GM15510 (cell line): ENCODE results near the gene SLC6A9.

Experiments used
- POLR2A ChIP-seq: IDR thresholded peaks from 3 replicates; pipeline ENCODE4 v1.6.1; 2011; ENCODE audit warnings: borderline replicate concordance; ENCODE audit not compliant: insufficient read length; ENCODE audit errors: extremely low read depth

SLC6A9 gene

DNA sequence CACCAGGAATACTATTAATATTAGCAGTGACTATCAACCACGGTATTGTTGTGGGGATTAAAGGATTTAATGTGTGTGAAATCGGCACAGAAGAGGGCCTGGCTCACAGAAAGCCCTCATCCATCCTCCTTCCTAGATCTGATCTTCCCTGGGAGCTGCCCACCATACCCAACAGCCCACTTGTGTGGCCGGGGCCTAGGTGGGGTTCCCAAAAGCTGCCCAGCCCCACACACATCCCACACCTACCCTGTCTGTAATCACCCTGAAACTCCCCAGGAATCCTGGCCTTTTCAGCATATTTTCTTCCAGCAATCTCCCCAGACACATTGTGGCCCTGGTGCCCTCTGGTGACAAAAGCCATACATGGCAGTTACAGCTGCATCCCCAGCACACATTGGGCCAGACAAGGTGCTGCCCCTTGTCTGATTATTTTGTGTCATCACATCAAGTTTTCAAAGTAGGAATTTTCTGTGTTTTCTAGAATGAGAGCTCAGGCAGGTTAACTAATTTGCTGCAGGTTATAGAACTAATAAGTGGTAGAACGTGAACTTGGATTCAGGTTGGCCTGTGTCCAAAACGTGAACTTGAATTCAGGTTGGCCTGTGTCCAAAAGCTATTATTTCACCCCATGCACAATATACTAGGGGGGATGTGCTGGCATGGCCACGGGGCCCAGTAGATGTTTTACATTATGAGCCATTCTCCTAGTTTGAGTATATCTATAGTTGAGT lies 5.3 kb upstream of the SLC6A9 start:
- no peak for TF ChIP-seq POLR2A

DNA sequence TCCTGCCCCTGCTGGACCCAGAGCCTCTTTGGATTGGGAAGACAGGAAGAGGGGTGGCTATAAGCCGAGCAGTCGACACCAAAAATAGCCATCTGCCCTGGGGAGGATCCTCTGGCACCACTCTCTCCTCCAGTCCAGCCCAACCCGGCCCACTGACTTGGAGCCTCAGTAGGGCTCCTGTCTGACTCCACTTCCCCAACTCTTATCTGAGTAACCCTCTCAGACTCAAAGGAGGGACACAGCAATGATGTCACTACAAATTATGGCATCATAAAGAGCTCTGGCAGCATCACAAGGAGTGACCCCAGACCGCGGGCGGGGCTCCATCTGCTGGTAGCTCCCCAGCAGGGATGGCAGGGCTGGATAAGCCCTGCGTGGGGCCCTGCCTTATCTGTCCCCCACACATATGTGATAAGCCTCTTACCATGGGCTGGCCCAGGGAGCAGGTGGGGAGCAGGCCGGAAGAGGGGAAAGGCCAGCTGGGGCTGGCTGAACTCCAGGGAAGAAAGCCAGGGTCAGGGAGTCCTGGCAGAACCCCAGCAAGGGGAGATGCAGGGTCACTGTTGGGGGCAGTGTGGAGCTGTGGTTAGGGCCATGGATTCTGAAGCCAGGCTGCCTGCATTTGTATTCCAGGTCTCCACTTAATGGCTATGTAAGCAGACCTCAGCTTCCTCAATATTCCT lies 4.6 kb upstream of the SLC6A9 start:
- TF ChIP-seq POLR2A: no peak

DNA sequence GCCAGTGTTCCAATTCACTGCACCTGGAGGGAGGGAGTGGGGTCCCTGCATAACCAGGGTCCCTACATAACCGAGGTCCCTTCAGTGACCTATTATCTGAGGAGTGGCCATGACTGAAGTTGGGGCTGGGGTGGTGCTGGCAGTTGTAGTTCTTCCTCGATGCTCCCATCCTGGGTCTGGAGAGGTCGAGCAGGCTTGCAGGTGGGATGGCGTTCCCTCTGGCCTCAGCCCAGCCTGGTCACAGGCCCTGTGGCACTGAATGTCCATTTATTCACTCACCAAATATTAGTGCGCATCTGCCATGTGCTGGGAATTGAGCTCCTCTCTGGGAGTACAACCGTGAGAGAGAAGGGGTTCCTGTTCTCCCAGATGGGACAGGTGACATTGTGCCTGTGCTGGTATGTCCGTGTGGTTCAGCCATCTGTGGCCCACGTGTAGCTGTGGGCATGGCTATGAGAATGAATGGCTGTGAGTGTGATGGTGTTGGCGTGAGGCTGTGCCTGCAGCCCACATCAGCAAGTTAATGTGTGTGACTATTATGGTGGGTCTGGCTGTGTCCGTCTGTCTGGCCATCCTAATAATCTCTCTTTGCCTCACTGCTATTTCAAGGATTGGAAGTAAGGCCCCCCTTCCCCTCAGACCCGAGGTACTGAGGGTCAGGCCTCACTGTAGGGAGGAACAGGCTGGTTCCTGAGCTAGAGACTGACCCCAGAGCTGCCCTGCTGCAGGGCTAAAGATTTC lies 3.9 kb upstream of the SLC6A9 start:
- no peak for TF ChIP-seq POLR2A

DNA sequence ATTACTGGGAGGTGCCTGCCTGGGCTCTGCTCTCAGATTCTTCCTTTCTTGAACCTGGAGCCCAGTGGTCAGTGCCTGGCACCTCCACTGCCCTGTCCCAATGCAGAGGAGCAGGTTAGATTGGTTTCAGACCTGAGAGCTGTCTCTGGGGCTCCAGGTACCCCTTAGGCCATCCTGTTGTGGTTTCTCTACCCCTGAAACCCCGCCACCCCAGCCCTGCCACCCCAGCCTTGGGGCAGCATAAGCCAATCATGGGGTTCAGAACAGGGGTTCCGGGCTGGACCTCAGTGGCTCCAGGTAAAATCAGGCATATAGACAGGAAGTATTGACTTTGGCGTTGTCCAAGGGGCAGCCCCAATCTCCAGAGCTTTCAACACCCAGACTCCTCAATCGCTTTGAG lies 3.2 kb upstream of the SLC6A9 start:
- no peak for TF ChIP-seq POLR2A

DNA sequence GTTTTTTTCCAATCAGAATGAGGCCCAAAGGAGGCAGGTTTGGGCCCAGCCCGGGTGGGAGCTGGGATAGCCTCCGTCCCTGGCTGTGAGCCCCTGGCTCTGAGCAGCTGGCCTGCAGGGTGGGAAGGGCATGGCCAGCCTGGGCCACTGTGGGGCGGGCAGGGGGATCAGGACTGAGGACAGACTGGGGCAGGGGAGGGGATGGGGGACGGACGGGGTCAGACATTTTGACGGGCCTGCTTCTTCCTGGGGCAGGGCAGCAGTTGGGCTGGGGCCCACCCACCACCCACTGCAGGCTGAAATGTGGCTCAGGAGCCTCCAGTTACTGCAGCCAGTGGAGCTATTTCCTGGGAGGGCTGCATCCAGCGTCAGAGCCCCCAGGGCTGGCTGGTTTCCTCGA lies 2.5 kb upstream of the SLC6A9 start:
- no peak for TF ChIP-seq POLR2A

DNA sequence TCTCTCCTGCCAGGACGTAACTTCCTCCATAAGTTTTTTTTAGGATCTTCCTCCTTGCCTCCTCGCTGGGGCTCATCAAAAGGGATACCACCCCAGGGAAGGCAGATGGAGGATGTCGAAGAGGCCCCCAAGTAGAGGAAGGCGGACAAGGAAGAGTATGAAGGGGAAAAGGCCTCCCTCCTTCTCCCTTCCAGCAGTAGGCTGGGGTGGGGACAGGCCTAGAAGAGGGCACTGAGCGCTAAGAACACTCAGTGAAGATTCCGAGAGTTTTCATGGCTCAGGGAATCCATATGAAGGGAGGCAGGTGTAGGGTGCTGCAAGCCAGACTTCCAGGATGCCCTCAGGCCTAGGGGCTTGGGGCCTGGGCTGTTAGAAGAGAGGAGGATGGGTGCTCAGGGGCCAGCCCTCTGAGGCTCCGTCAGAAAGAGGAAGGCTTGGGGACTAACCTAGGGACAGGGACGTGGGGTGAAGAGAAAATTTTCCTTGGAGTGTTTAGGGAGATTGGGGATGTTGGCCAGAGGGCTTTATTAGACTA lies 1.8 kb upstream of the SLC6A9 start:
- no peak for TF ChIP-seq POLR2A

DNA sequence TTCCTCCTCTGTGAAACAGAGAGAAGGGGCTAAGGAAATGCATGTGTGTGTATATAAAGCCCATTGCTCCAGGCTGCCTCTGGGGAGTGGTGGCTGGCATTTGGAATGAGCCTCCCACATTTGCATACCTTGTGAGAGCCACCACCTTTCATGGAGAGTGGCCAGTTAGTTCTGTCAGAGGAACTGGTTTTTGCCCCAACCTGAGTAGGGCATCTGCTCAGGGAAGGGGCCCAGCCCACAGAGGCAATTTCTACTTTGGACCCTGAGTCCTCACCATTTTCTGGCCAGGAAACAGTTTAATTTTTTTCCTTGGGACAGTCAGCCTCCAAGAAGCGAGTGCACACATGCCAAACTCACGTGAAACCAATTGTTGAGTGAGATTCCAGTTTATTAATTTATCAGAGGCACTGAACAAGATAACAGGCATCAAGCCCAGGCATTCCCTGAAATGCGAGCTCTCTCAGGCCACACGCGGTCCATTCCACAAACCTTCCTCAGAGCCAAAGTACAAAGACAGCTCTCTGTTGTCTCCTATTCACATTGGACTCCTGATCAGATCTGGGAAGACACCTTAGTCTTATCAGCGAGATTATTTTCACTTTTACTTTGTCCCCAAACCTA lies 1.0 kb upstream of the SLC6A9 start:
- no peak for TF ChIP-seq POLR2A

DNA sequence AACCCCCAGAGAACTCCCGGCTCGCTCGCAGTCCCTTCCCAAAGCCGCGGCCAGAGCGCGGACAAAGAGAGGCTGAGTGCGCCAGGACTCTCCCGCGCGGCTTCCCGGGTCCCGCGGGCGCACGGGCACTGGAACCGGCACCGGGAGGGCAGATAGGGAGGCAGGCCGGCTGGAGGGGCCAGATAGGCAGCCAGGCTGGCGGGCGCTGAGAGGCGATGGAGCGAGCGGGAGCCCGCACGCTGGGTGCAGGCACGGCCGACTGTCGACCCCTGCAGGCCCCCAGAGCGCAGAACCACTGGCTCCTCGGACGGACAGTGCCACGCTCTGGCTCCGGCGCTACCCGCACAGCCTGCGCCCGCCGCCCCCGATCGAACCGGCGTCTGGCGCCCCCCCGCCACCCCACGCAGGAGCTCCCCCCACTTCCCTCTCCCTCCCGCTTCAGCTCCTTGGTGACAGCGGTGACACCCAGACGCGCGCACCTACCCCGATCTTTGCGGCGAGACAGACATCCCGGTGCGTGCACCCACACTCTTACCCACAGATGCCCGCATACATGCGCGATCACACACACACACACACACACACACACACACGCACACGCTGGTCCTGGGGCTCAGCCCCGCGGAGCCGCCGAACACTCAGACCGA lies 534 bp downstream of the SLC6A9 start:
- no peak for TF ChIP-seq POLR2A

DNA sequence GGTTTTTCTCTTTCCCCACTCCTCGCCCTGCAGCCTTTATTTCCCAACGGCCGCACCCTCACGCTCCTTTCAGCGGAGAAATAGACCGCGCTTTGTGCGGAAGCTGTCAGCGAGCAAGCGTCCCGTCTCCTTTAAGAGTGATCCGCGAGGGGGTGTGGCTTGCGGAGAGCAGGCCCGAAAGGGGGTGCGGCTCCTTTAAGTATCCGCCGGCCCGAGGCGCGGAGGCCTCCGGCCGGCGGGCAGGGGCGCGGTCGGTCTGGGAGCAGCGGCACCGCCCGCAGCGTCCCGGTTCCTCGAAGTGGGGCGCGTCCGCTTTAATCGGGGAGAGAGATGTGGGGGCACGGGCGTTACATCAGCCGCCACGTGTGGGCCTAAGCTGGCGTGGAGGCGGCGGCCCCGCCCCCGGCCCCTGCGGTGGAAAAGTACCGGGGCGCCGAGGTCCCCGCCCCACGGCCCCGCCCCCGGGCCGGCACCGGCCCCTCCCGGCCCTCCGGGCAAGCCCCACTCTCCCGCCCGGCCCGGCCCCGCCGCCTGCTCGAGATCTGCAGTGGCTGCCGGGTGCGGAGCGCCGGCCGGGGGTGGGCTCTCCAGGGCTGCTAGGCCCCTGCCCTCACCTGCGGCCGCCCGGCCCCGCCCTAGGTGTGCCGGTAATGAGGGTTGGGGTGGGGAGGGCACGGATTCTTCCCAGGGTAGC lies 1.2 kb downstream of the SLC6A9 start:
- peak; percentile 51 for TF ChIP-seq POLR2A

DNA sequence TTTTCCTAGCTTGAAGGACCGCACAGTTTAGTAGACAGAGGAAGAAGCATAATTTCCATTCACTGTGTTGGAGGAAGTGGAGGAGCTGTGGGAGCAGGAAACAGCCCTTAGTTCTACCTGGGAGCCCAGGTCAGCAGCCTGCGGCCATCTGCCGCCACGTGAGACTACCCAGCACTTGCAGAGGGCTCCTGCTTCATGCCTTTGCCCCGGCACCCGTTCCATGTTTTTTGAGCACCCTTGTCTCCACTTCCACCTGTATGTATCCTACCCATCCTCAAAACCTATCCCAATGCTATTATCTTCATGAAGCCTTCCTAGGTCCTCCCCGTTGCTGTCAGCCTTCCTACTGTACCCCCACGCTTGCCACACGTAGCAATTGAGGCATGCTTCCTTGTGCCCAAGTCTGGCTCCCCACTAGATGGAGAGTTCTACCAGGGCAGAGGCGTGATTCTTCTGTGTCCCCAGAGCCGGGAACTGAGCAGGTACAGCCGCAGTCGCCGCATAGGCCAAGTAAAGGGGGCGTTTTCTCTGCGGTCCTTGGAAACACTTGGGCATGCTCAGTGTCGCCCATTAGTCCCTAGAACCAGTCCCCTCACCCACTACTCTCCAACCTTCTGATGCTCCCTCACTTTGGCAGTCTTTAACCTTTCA lies 1.9 kb downstream of the SLC6A9 start:
- TF ChIP-seq POLR2A: no peak

DNA sequence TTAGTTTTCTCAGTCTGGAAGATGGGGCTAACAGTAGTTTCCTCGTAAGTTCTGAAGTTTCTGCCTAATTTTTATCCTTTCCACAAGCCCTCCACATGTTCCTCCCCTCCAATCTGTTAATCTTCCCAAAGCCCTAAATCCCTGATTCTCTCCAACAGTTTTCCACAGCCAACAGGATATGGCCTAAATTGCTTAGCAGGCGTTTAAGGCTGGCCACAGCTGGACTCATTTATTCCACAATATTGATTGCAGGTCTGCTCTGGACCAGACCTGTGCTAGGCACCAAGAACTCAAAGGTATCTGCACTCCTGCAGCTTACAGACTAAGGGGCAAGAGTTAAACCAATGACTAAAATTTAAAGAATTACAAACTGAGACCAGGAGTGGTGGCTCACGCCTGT lies 3.9 kb downstream of the SLC6A9 start:
- TF ChIP-seq POLR2A: no peak

DNA sequence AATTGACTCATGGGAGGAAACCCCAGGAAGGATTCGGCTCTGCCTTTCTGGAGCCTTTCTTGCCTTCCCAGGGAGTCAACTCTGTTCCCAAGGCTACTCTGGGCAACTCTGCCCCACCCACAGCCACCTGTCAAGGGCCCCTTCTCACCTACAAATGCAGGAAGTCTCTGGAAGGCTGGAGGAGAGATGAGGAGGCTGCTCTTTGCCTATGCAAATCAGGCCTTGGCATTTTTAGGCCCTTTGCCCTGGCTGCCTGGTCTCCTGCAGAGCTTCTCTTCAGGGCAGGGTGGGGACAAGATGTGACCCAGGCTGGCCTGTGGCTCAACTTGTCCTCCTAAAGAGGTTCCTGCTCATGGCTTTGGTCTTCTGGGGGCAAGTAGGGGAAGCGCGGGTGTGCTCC lies 5.4 kb downstream of the SLC6A9 start:
- no peak for TF ChIP-seq POLR2A

DNA sequence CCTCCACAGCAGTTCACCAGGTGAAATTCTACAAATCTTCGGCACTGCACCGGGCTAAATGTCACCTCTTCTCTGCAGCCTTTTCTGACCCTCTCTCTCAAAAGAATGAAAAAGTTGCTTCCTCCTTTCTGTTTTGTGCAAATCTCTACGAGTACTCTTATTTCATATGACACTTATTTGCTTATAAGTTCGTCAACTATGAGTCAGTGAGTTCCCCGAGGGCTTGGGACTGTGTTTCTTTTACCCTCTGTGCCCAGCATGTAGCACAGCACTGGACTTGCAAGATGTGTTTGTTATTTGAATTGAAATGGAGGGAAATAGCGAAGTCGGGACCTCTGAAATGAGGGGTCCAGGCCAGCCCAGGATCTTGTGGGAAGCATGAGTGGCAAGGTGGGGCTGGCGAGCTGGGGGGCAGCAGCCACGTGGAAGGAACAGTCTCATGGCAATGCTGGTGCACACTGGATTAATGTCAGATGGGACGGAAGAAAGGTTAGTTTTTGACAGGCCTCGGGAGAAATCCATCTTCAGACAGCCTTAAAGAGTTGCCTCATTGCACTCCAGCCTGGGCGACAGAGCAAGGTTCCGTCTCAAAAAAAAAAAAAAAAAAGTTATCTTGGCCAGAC lies 6.2 kb downstream of the SLC6A9 start:
- no peak for TF ChIP-seq POLR2A
